GM13976 (cell line): ENCODE data around the gene CDKN2A.

Experiments used
- DNase-seq: peaks from one replicate; pipeline ENCODE4 v3.0.0; 2012; ENCODE audit warnings: low spot score
- CTCF ChIP-seq: IDR thresholded peaks from 2 replicates; pipeline ENCODE4 v1.5.1; 2012; ENCODE audit warnings: borderline replicate concordance, mild to moderate bottlenecking; ENCODE audit not compliant: insufficient read depth; ENCODE audit errors: extremely low read depth, missing control alignments, control extremely low read depth
- in situ Hi-C: fragments of 300-500 bp; cut with MboI; formaldehyde crosslinking; loops from one replicate; pipeline ENCODE4 v1.12.0; 2022; ENCODE audit warnings: low sequenced_read_pairs, mixed read lengths, inconsistent platforms; ENCODE audit not compliant: unreplicated experiment

Gene CDKN2A

GRCh38 chr9:22037954-22038690 lies 43.9 kb upstream of the CDKN2A start:
- in situ Hi-C loops: loop anchor here (25.0 kb wide), 1 partner anchor 226 kb away; the partner anchor contains the start of gene MTAP
- no peak for DNase-seq
- peak; percentile 21 for TF ChIP-seq CTCF

- DNase-seq: no peak
- in situ Hi-C loops: loop anchor here (25.0 kb wide), 1 partner anchor 225 kb away; the partner anchor contains the start of gene MTAP
These were observed 42.9 kb upstream of the CDKN2A start for GRCh38 chr9:22036866-22037626.

GRCh38 chr9:22035591-22036011 lies 41.4 kb upstream of the CDKN2A start:
- no peak for DNase-seq
- TF ChIP-seq CTCF: no peak
- in situ Hi-C loops: loop anchor here (25.0 kb wide), 1 partner anchor 223 kb away; the partner anchor contains the start of gene MTAP

More at GRCh38 chr9:22036866-22037626, 42.9 kb upstream of the CDKN2A start:
- TF ChIP-seq CTCF: no peak

GRCh38 chr9:22033012-22033630 lies 38.9 kb upstream of the CDKN2A start:
- in situ Hi-C loops: loop anchor here (25.0 kb wide), 1 partner anchor 221 kb away; the partner anchor contains the start of gene MTAP
- no peak for DNase-seq
- no peak for TF ChIP-seq CTCF

GRCh38 chr9:22031655-22032411 lies 37.6 kb upstream of the CDKN2A start:
- no peak for TF ChIP-seq CTCF
- in situ Hi-C loops: loop anchor here (25.0 kb wide), 1 partner anchor 220 kb away; the partner anchor contains the start of gene MTAP
- no peak for DNase-seq
